ENCODE measurements around the gene MAPK1. TPM values are rescaled to one million over a fixed set of nuclear protein-coding genes. Genes with fewer than 3 reads are reported as not detected.
"Not testable (repeated sequence)": the region's sequence is repeated elsewhere in the genome, so short reads cannot be mapped to it uniquely, and the experiment has no call there.

MAPK1 gene
- total and polyA plus RNA-seq, 2 donors (not counting 1 experiment from before 2014, with no cell fraction given), result 53.8 to 133 TPM

DNA sequence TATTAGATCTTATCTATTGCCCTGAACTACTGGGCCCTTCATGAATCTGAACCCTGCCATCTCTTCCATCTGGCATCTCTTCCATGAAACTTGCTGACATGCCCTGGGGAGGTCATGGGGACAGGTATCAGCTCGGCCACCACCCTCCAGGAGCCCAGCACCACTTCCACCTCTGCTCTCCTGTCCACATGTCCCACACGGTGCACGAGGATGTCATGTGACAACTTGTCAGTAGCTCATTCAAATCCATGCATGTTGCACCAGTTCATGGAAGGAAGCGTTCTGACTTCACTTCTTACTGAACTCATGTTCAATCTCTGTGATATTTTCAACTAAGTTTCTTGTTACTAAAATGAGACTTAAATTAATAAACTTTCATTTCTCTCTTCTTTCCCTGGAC lies 148.4 kb downstream of the MAPK1 start:
- TF ChIP-seq, protein P1, sequence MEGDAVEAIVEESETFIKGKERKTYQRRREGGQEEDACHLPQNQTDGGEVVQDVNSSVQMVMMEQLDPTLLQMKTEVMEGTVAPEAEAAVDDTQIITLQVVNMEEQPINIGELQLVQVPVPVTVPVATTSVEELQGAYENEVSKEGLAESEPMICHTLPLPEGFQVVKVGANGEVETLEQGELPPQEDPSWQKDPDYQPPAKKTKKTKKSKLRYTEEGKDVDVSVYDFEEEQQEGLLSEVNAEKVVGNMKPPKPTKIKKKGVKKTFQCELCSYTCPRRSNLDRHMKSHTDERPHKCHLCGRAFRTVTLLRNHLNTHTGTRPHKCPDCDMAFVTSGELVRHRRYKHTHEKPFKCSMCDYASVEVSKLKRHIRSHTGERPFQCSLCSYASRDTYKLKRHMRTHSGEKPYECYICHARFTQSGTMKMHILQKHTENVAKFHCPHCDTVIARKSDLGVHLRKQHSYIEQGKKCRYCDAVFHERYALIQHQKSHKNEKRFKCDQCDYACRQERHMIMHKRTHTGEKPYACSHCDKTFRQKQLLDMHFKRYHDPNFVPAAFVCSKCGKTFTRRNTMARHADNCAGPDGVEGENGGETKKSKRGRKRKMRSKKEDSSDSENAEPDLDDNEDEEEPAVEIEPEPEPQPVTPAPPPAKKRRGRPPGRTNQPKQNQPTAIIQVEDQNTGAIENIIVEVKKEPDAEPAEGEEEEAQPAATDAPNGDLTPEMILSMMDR (conservative IDR thresholded peaks at IDR 0.05 in 1 of 2, IDR thresholded peaks at IDR 0.05 in 1 of 2; ENCODE audit: low read depth in 1 of 2, low read length in 2 of 2), result no peak
- Histone ChIP-seq H3K27ac (ENCODE audit: insufficient read depth, low read length) (no peak overlapping the region), H3K9ac (ENCODE audit: insufficient read depth, low read length) (no peak overlapping the region), H3K4me2 (ENCODE audit: extremely low read depth, insufficient read depth, low read length) (no peak overlapping the region), H3K4me1 (ENCODE audit: control insufficient read depth, extremely low read depth, insufficient read depth, low read length) (no peaks in the 10 kb centered on the region), H2AFZ (ENCODE audit: low read length) (no peak overlapping the region), H3K27me3 (ENCODE audit: control insufficient read depth, insufficient read depth, low read length) (no peaks in the 10 kb centered on the region), H3K36me3 (ENCODE audit: control insufficient read depth, insufficient read depth, low read length) (no peaks in the 10 kb centered on the region), H3K79me2 (ENCODE audit: control insufficient read depth, insufficient read depth, low read length) (no peaks in the 10 kb centered on the region), H4K20me1 (ENCODE audit: control insufficient read depth, extremely low read depth, insufficient read depth, low read length) (no peaks in the 10 kb centered on the region), H3K4me3 (replicated peaks in 1 of 4; ENCODE audit: control extremely low read depth in 1 of 4, insufficient read depth in 1 of 4, low read depth in 3 of 4, low read length in 4 of 4) (no peak overlapping the region), H3K9me3 (ENCODE audit: control insufficient read depth, insufficient read depth, low read depth, low read length) (no peaks in the 10 kb centered on the region)
- no peak for DNase-seq (ENCODE audit: low read depth in 2 of 2)

DNA sequence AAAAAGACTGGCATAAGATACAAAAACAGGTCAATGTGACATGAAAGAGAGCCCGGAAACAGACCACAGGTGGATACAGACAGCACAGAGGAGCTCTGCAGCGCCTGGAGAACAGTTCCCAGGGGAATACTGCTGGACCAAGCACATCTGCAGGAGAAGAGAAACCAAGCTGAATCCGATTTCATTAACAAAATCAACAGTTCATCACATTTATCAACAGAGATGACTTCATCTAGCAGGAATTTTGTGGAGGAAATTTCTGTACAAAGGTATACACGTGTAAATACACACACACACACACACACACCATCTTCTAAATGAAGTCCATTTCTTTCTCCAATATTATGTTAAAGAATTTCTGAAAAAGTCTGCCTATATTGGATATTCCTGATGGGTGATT lies 148.9 kb downstream of the MAPK1 start:
- Histone ChIP-seq H3K9me3 (ENCODE audit: control insufficient read depth, insufficient read depth, low read depth, low read length) (no peaks in the 10 kb centered on the region), H3K79me2 (ENCODE audit: control insufficient read depth, insufficient read depth, low read length) (no peaks in the 10 kb centered on the region), H3K27me3 (ENCODE audit: control insufficient read depth, insufficient read depth, low read length) (no peaks in the 10 kb centered on the region), H3K4me1 (ENCODE audit: control insufficient read depth, extremely low read depth, insufficient read depth, low read length) (no peaks in the 10 kb centered on the region), H2AFZ (ENCODE audit: low read length) (no peak overlapping the region), H3K27ac (ENCODE audit: insufficient read depth, low read length) (no peak overlapping the region), H4K20me1 (ENCODE audit: control insufficient read depth, extremely low read depth, insufficient read depth, low read length) (no peaks in the 10 kb centered on the region), H3K9ac (ENCODE audit: insufficient read depth, low read length) (no peak overlapping the region), H3K36me3 (ENCODE audit: control insufficient read depth, insufficient read depth, low read length) (no peaks in the 10 kb centered on the region), H3K4me2 (ENCODE audit: extremely low read depth, insufficient read depth, low read length) (no peak overlapping the region), H3K4me3 (replicated peaks in 1 of 4; ENCODE audit: control extremely low read depth in 1 of 4, insufficient read depth in 1 of 4, low read depth in 3 of 4, low read length in 4 of 4) (no peak overlapping the region)
- peak in 1 of 2 donors; percentile 14 for DNase-seq (ENCODE audit: low read depth in 2 of 2)
- TF ChIP-seq EZH2 (IDR thresholded peaks at IDR 0.05; ENCODE audit: low read length, missing control alignments), result no peak
- TF ChIP-seq, protein P1 (conservative IDR thresholded peaks at IDR 0.05 in 1 of 2, IDR thresholded peaks at IDR 0.05 in 1 of 2; ENCODE audit: low read depth in 1 of 2, low read length in 2 of 2), result no peak

DNA sequence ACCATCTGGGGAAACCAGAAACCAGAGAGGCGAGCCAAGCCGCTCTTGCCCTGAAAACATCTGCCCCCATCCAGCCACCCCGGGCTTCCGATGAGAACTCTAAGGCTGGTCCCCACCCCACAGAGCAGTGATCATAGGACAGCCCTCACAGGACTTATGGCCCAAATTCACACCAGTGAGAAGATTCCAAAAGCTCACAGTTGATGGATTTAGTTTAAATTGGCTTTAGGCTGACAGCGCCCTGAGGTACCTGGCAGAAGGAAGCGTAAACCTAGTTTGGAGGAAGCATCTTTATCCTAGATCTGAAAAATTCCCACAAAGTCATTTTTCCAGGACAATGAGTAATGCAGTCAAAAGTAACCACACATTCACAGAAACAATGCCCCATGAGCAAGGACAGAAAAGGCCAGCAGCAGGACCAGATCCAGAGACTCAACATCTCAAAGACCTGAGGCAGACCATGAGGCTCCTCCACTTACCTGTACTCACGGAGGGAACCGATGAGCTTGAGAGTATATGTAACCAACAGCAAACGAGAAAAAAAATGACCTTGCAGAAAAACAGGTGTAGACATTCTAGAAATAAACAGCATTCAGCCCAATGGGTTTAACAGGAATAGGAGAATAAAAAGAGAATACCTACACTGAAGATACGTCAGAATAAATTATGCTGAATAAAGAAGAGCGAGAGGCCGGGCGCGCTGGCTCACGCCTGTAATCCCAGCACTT lies 150.9 kb downstream of the MAPK1 start:
- not testable (repeated sequence) for H3K36me3 ChIP-seq (ENCODE audit: control insufficient read depth, insufficient read depth, low read length); H3K4me2 ChIP-seq (ENCODE audit: extremely low read depth, insufficient read depth, low read length); H2AFZ ChIP-seq (ENCODE audit: low read length); H4K20me1 ChIP-seq (ENCODE audit: control insufficient read depth, extremely low read depth, insufficient read depth, low read length); H3K4me1 ChIP-seq (ENCODE audit: control insufficient read depth, extremely low read depth, insufficient read depth, low read length); H3K4me3 ChIP-seq (replicated peaks in 1 of 4; ENCODE audit: control extremely low read depth in 1 of 4, insufficient read depth in 1 of 4, low read depth in 3 of 4, low read length in 4 of 4); H3K79me2 ChIP-seq (ENCODE audit: control insufficient read depth, insufficient read depth, low read length); H3K9ac ChIP-seq (ENCODE audit: insufficient read depth, low read length); H3K27me3 ChIP-seq (ENCODE audit: control insufficient read depth, insufficient read depth, low read length); H3K27ac ChIP-seq (ENCODE audit: insufficient read depth, low read length); DNase-seq (ENCODE audit: low read depth in 2 of 2); H3K9me3 ChIP-seq (ENCODE audit: control insufficient read depth, insufficient read depth, low read depth, low read length)

Data from fibroblast of lung (primary cell).